GM23338 (cell line): ENCODE measurements around the gene INPP5A.

ENCODE experiments used
- CREB1 ChIP-seq: fragments of 250-450 bp; sonication (Bioruptor Pico); IDR thresholded peaks from 2 replicates; pipeline ENCODE4 v1.5.0; 2020; ENCODE audit warnings: low read depth, mild to moderate bottlenecking, moderate library complexity
- CTCF ChIP-seq, 2 experiments: fragments of 200-600 bp in 1 of 2; sonication (generic) in 1 of 2; conservative IDR thresholded peaks; 2 replicates each; pipeline versions ENCODE4 v1.5.1 to v1.6.1; 2016 to 2017; ENCODE audit warnings: antibody characterized with exemption in 2 of 2, low read depth in 2 of 2, mild to moderate bottlenecking in 2 of 2, moderate library complexity in 1 of 2
- ETS1 ChIP-seq: IDR thresholded peaks from 2 replicates; pipeline ENCODE4 v1.6.1; 2016; ENCODE audit warnings: antibody characterized with exemption
- EZH2 ChIP-seq: fragments of 200-600 bp; sonication (generic); IDR thresholded peaks from one replicate; pipeline ENCODE4 v1.8.0; 2017; ENCODE audit warnings: antibody characterized with exemption, mild to moderate bottlenecking, low read depth; ENCODE audit not compliant: unreplicated experiment
- EZH2phosphoT487 ChIP-seq: fragments of 200-600 bp; sonication (generic); IDR thresholded peaks from one replicate; pipeline ENCODE4 v1.8.1; 2018; ENCODE audit warnings: antibody characterized with exemption; ENCODE audit not compliant: unreplicated experiment
- POLR2AphosphoS5 ChIP-seq: IDR thresholded peaks from 2 replicates; pipeline ENCODE4 v1.6.1; 2016; ENCODE audit warnings: antibody characterized with exemption, low read depth
- REST ChIP-seq: IDR thresholded peaks from one replicate; pipeline ENCODE4 v1.6.1; 2018; ENCODE audit warnings: antibody characterized with exemption; ENCODE audit not compliant: unreplicated experiment
- ZNF114 ChIP-seq: fragments of 250-450 bp; sonication (Bioruptor Pico); IDR thresholded peaks from 2 replicates; pipeline ENCODE4 v1.5.0; 2020; ENCODE audit warnings: mild to moderate bottlenecking, moderate library complexity
- ZNF462 ChIP-seq: fragments of 250-450 bp; sonication (Bioruptor Pico); IDR thresholded peaks from 2 replicates; pipeline ENCODE4 v1.5.0; 2020; ENCODE audit warnings: mild to moderate bottlenecking, moderate library complexity

GRCh38 chr10:132499367-132499685 lies 38.3 kb upstream of the INPP5A start:
- TF ChIP-seq CREB1 (CRISPR knock-in tag) (no peak), POLR2AphosphoS5 (no peak), CTCF (conservative IDR thresholded peaks at IDR 0.05; ENCODE audit: low read depth in 2 of 2) (no peak), ETS1 (no peak), EZH2 (no peak), ZNF462 (CRISPR knock-in tag) (no peak), REST (no peak), EZH2phosphoT487 (no peak), ZNF114 (CRISPR knock-in tag) (no peak)
